ENCODE measurements around the gene ST3GAL4.

Gene ST3GAL4

DNA sequence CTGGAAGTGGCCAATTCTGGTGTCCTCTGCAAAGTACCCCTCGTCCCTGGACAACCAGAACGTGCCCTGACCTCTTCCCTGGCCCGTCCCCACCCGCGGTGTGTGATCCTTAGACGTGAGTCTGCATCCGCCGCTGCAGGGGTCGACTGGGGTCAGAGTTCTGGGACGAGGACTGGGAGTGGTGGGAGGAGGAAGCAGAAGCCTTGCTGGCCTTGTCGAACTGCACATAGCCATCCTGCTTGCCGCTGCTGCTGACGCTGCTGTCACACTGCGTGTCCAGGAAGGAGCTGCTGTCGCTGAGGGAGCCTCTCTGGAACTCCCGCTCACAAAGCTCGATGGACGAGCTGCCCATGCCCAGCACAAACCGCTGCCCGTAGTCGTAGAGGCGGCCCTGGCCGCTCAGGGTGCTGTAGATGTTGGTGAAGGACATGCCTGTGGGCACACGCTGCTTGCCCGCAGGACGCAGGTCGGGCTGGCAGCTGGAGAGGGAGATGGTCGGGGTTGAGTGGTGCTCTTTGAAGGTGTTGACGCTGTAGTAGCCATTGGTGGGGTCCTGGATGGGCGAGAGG lies 69.1 kb downstream of the ST3GAL4 start:
- TF ChIP-seq CTCF (IDR thresholded peaks at IDR 0.05; ENCODE audit: borderline replicate concordance, control extremely low read depth, extremely low read depth, insufficient read depth, missing control alignments), result no peak
- DNase-seq (ENCODE audit: low spot score), result no peak
- in situ Hi-C loops (cut with MboI; ENCODE audit: low sequenced_read_pairs, unreplicated experiment), result loop anchor here (25.0 kb wide), 1 partner anchor 913 kb away; no protein-coding TSS in a partner anchor

- TF ChIP-seq CTCF (IDR thresholded peaks at IDR 0.05; ENCODE audit: borderline replicate concordance, control extremely low read depth, extremely low read depth, insufficient read depth, missing control alignments), result no peak
- in situ Hi-C loops (cut with MboI; ENCODE audit: low sequenced_read_pairs, unreplicated experiment), result loop anchor here (25.0 kb wide), 1 partner anchor 911 kb away; no protein-coding TSS in a partner anchor
- DNase-seq (ENCODE audit: low spot score), result no peak
These were observed 70.6 kb downstream of the ST3GAL4 start for GRCh38 chr11:126426106-126426505.

GRCh38 chr11:126426820-126427749 lies 71.6 kb downstream of the ST3GAL4 start:
- in situ Hi-C loops (cut with MboI; ENCODE audit: low sequenced_read_pairs, unreplicated experiment), result loop anchor here (25.0 kb wide), 1 partner anchor 910 kb away; no protein-coding TSS in a partner anchor
- no peak for TF ChIP-seq CTCF (IDR thresholded peaks at IDR 0.05; ENCODE audit: borderline replicate concordance, control extremely low read depth, extremely low read depth, insufficient read depth, missing control alignments)

GRCh38 chr11:126430581-126431335 lies 75.3 kb downstream of the ST3GAL4 start:
- no peak for DNase-seq (ENCODE audit: low spot score)
- in situ Hi-C loops (cut with MboI; ENCODE audit: low sequenced_read_pairs, unreplicated experiment), result loop anchor here (25.0 kb wide), 1 partner anchor 907 kb away; no protein-coding TSS in a partner anchor
- TF ChIP-seq CTCF (IDR thresholded peaks at IDR 0.05; ENCODE audit: borderline replicate concordance, control extremely low read depth, extremely low read depth, insufficient read depth, missing control alignments), result no peak

More at GRCh38 chr11:126426820-126427749, 71.6 kb downstream of the ST3GAL4 start:
- DNase-seq (ENCODE audit: low spot score), result no peak

DNA sequence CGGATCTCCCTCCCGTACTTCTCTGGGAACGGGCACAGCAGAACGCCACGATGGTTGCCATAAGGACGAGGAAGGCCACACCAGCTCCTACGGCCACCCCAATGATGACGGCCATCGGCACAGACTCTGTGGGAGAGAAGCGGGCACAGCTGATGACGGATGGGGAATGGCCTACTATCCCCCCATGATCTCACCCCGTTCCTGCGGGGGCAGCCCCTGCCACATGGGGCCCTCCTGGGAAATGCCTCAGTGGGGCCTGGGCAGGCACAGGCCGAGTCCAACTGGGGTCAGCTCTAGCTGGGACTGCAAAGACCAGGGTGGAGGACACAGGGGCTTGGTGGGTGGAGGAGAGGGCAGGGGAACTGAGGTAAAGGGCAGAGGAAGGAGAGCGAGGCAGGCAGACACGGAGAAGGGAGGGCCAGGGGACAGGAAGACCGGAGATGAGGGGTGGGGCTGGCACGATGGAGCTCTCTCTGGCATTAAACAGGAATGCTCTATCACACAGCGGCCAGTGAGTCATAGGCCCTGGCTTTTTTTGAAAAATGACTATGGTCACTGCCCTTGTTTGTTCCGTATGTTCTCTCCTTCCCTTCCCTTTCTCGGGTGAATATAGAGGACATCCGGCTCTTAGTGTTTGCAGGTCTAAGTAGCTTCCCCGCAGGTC lies 76.0 kb downstream of the ST3GAL4 start:
- no peak for TF ChIP-seq CTCF (IDR thresholded peaks at IDR 0.05; ENCODE audit: borderline replicate concordance, control extremely low read depth, extremely low read depth, insufficient read depth, missing control alignments)
- in situ Hi-C loops (cut with MboI; ENCODE audit: low sequenced_read_pairs, unreplicated experiment), result loop anchor here (25.0 kb wide), 1 partner anchor 906 kb away; no protein-coding TSS in a partner anchor
- DNase-seq (ENCODE audit: low spot score), result no peak
